ENCODE data around the gene CAMKMT.
"Not testable (repeated sequence)": the region's sequence is repeated elsewhere in the genome, so short reads cannot be mapped to it uniquely, and the experiment has no call there.

Gene CAMKMT

GRCh38 chr2:44496130-44496529 is 134.4 kb downstream of the CAMKMT start:
- DNase-seq (ENCODE audit: low spot score): no peak
- no peak for ATAC-seq (ENCODE audit: low read depth)

DNA sequence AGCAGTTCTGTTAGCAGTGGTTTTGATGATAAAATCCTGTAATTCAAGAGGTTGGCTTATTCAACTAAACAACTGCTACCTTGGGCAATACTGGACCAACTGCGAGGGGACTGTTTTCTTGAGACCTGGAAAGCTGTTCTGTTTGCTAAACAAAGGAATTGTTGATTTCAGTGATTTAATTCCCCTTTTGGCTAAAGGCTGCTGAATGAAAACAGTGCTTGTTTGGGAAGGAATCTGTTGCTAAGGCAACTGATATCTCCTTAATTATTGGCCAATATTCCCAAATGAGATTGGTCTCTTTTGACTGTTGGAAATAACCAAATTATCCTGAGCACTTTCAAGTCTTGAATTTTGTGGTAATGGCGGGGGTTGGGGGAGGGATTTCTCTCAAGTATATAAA is 136.8 kb downstream of the CAMKMT start:
- no peak overlapping the region for H3K27ac ChIP-seq (ENCODE audit: poor library complexity, severe bottlenecking)
- H3K4me1 ChIP-seq (ENCODE audit: insufficient read depth, poor library complexity, severe bottlenecking): no peaks in the 10 kb centered on the region
- no peaks in the 10 kb centered on the region for H3K9me3 ChIP-seq (ENCODE audit: severe bottlenecking)
- no peak for TF ChIP-seq CTCF (IDR thresholded peaks at IDR 0.05; ENCODE audit: poor library complexity, severe bottlenecking)
- no peak overlapping the region for H3K4me3 ChIP-seq (ENCODE audit: severe bottlenecking)
- H3K27me3 ChIP-seq (ENCODE audit: insufficient read depth, poor library complexity, severe bottlenecking): no peaks in the 10 kb centered on the region
- ATAC-seq (ENCODE audit: low read depth) (no peak), DNase-seq (ENCODE audit: low spot score) (no peak)
- H3K36me3 ChIP-seq (ENCODE audit: low read depth): no peaks in the 10 kb centered on the region

More at GRCh38 chr2:44496130-44496529, 134.4 kb downstream of the CAMKMT start:
- Histone ChIP-seq H3K4me1 (ENCODE audit: insufficient read depth, poor library complexity, severe bottlenecking) (no peaks in the 10 kb centered on the region), H3K9me3 (ENCODE audit: severe bottlenecking) (no peaks in the 10 kb centered on the region), H3K27me3 (ENCODE audit: insufficient read depth, poor library complexity, severe bottlenecking) (no peaks in the 10 kb centered on the region), H3K4me3 (ENCODE audit: severe bottlenecking) (no peak overlapping the region), H3K27ac (ENCODE audit: poor library complexity, severe bottlenecking) (no peak overlapping the region), H3K36me3 (ENCODE audit: low read depth) (no peaks in the 10 kb centered on the region)
- no peak for TF ChIP-seq CTCF (IDR thresholded peaks at IDR 0.05; ENCODE audit: poor library complexity, severe bottlenecking)

DNA sequence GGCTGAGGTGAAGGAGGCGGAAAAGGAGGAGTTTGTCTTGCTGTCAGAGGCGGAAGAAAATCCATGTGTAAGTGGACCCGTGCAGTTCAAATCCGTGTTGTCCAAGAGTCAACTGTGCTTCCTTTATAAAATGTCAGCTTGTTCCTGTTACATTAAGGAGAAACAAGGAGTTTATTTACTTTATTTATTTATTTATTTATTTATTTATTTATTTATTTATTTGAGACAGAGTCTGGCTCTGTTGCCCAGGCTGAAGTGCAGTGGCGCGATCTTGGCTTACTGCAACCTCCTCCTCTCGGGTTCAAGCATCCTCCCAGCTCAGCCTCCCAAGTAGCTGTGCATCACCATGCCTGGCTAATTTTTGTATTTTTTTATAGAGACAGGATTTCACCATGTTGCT is 143.9 kb downstream of the CAMKMT start:
- ATAC-seq (ENCODE audit: low read depth): not testable (repeated sequence)

DNA sequence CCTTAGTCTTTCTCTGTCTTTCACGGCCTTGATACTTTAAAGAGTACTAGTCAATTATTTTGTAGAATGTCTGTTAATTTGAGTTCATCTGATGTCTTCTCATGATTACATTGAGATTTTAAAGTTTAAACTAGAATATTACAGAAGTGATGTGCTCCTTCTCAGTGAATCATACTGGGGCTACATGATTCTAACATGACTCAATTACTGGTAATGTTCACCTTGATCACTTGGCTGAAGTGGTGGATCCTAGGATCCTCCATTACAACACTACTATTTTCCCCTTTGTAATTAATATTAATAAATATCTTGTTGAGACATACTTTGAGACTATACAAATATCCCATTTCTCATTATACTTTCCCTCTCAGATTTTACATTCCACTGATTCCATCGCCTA is 148.5 kb downstream of the CAMKMT start:
- no peaks in the 10 kb centered on the region for H3K36me3 ChIP-seq (ENCODE audit: low read depth)

More for the DNA sequence above, 143.9 kb downstream of the CAMKMT start:
- not testable (repeated sequence) for H3K27ac ChIP-seq (ENCODE audit: poor library complexity, severe bottlenecking); H3K27me3 ChIP-seq (ENCODE audit: insufficient read depth, poor library complexity, severe bottlenecking); H3K4me1 ChIP-seq (ENCODE audit: insufficient read depth, poor library complexity, severe bottlenecking); DNase-seq (ENCODE audit: low spot score); H3K4me3 ChIP-seq (ENCODE audit: severe bottlenecking); H3K9me3 ChIP-seq (ENCODE audit: severe bottlenecking); H3K36me3 ChIP-seq (ENCODE audit: low read depth)

GRCh38 chr2:44515416-44515815 is 153.7 kb downstream of the CAMKMT start:
- H3K9me3 ChIP-seq (ENCODE audit: severe bottlenecking): no peaks in the 10 kb centered on the region
- TF ChIP-seq CTCF (IDR thresholded peaks at IDR 0.05; ENCODE audit: poor library complexity, severe bottlenecking): no peak
- H3K4me3 ChIP-seq (ENCODE audit: severe bottlenecking): no peak overlapping the region
- no peak for DNase-seq (ENCODE audit: low spot score)
- ATAC-seq (ENCODE audit: low read depth): no peak
- no peaks in the 10 kb centered on the region for H3K36me3 ChIP-seq (ENCODE audit: low read depth)
- no peaks in the 10 kb centered on the region for H3K27me3 ChIP-seq (ENCODE audit: insufficient read depth, poor library complexity, severe bottlenecking)
- H3K4me1 ChIP-seq (ENCODE audit: insufficient read depth, poor library complexity, severe bottlenecking): no peaks in the 10 kb centered on the region
- H3K27ac ChIP-seq (ENCODE audit: poor library complexity, severe bottlenecking): no peak overlapping the region

More for the DNA sequence above, 148.5 kb downstream of the CAMKMT start:
- ATAC-seq (ENCODE audit: low read depth): peak; percentile 76; the same call in 2 of the 3 replicates
- peaks cover 6% of the 10 kb centered on the region for H3K4me1 ChIP-seq (ENCODE audit: insufficient read depth, poor library complexity, severe bottlenecking)
- no peak for TF ChIP-seq CTCF (IDR thresholded peaks at IDR 0.05; ENCODE audit: poor library complexity, severe bottlenecking)
- H3K27ac ChIP-seq (ENCODE audit: poor library complexity, severe bottlenecking): no peak overlapping the region
- H3K27me3 ChIP-seq (ENCODE audit: insufficient read depth, poor library complexity, severe bottlenecking): no peaks in the 10 kb centered on the region
- no peak overlapping the region for H3K4me3 ChIP-seq (ENCODE audit: severe bottlenecking)
- DNase-seq (ENCODE audit: low spot score): no peak
- no peaks in the 10 kb centered on the region for H3K9me3 ChIP-seq (ENCODE audit: severe bottlenecking)

Measured in RWPE2 (cell line).